HG03442 (cell line): ENCODE results near the gene P4HA2.
"Not testable (repeated sequence)": the region's sequence is repeated elsewhere in the genome, so short reads cannot be mapped to it uniquely, and the experiment has no call there.

ENCODE experiments used
- ATAC-seq: cut with Tn5 transposase; IDR thresholded peaks from one replicate; pipeline ENCODE4 v1.9.1; 2021; ENCODE audit warnings: mild to moderate bottlenecking, moderate library complexity; ENCODE audit not compliant: unreplicated experiment

Gene P4HA2

GRCh38 chr5:132150565-132150964 lies 77.1 kb downstream of the P4HA2 start:
- no peak for ATAC-seq

GRCh38 chr5:132147663-132148062 lies 80.0 kb downstream of the P4HA2 start:
- no peak for ATAC-seq

GRCh38 chr5:132145326-132145725 lies 82.3 kb downstream of the P4HA2 start:
- ATAC-seq: not testable (repeated sequence)

- no peak for ATAC-seq
Observed at GRCh38 chr5:132143148-132143547, 84.5 kb downstream of the P4HA2 start.

- ATAC-seq: no peak
Observed at GRCh38 chr5:132142459-132142858, 85.2 kb downstream of the P4HA2 start.
